NCI-H526 (cell line): ENCODE measurements around the gene LMF1.
"Not testable (repeated sequence)": the region's sequence is repeated elsewhere in the genome, so short reads cannot be mapped to it uniquely, and the experiment has no call there.

ENCODE experiments used
- DNase-seq, 2 experiments: peaks; one replicate each; lab custom pipeline; 2025; lab: John Stamatoyannopoulos, UW

Gene LMF1

DNA sequence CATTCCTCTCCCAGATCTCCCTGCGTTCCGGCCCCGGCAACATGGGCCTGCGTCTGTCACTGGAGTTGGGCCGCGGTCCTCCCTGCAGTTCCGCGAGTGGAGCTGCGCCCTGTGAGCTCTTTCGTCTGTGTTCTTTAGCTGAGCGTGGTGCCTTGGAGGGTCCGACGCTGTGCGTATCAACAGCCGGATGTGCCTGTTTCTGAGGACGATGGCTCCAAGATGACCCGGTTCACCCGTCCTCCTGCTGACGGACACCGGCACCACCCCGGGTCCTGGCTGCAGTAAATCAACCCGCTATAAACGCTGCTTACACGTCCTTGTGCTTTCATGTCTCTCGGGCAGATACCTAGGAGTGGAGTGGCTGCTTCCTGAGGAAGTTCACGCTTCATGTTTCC, 125.4 kb downstream of the LMF1 start:
- DNase-seq, result no peak

GRCh38 chr16:844638-845350, 126.0 kb downstream of the LMF1 start:
- no peak for DNase-seq

DNA sequence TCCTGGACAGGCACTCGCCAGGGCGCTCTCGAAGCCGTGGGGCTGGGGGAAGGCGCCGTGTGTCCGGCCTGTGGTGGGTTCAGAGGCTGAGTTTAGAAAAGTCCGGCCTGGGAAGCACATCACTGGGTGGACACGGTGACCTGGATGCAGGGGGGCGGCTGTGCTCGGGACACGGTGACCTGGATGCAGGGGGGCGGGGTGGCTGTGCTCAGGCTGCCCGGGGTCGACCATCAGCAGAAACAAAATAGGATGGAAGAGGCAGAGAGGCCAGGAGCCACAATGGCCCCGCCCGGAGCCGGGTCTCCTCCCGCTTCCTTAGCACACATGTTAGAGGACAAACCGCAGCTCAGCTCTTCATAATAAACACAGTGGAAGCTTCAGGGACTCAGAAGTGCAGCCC, 127.0 kb downstream of the LMF1 start:
- DNase-seq, result no peak

GRCh38 chr16:842711-843560, 127.8 kb downstream of the LMF1 start:
- no peak for DNase-seq

DNA sequence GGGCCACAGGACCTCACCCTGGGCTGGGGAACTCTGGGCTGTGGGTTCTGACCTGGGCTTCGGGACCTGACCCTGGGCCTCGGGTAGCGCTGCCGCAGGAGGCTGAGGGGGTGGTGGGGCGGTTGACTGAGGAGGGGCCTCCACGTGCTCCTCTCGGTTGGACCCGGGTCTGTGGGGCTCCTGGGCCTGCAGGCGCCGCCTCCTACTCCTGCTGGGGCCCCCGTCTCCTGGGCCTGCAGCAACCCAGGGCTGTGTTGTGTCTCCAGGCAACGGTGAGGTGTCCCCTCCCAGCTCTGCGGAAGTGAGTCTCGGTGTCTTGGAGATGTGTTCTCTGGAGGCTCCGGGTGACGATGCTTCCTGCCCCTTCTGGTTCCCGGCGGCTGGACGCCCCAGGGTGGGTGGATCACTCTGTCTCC, 128.7 kb downstream of the LMF1 start:
- no peak for DNase-seq

DNA sequence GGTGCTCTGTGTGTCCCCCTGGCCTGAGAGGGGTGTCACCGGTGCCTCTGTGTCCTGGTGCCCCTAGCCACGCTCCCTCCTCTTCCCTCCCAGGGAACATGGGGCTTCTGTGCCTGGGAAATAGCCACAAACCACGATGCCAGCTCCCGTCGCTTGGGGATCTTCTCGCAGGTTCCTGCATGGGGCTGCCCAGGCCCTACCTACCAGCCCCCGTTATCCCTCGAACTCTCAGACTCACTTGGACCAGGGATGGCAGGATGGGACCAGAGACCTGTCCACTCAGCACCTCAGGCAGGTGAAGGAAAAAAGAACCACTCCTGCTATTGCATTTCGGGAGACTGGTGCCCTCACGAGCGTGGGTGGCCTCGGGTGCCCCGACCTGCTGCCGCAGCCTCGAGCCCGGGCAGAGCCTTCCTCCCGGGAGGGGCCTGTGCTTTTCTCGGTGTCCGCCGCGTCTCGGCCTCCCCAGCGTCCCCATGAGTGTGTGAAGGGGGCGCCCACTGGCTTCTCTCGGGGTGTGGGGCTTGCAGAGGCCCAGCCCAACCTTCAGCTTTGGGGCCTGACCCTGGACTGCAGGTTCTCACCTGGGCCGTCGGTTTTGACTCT, 129.2 kb downstream of the LMF1 start:
- no peak for DNase-seq

DNA sequence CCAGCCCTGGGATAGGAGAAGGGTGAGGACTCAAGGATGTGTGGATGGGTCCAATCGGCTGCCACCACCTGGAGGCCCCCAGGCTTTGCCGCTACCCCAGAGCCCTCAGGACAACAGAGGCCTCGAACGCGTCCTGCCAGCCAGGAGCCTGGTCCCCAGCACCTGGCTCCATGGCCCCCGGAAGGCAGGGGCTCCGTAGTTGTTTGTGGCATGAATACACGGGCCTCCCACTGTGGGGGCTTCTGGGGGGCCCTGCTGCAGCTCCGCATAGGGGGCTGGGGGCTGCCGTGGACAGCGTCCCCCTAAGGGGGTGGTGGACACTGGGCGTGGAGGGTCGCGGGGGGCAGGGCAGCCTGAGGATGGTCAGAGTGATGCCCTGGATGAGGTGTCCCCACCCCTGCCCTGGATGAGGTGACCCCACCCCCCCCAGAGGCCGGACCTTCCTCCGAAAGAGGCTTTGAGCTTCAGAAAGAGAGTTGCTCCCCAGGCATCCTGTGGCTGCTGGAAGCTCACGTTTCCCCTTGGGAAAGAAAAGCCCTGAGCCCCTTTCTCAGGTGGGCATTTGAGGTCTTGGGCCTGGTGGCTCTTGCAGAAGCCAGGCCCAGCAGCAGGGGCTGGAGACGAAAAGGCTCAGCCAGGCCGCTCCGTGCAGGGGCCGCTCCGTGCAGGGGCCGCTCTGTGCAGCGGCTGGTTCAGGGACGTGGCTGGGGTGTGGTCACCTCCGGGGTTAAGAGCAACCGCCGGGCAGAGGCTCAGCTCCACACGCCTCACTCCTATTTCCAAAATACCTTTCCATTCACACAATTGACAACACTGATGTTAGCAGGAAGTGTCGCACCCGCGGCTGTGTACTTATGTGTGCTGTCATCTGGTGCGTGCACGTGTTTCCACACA, 130.0 kb downstream of the LMF1 start:
- no peak for DNase-seq

- no peak for DNase-seq
Measured at GRCh38 chr16:839643-840408, 131.0 kb downstream of the LMF1 start.

- DNase-seq, result no peak
Measured at GRCh38 chr16:838741-839140, 132.0 kb downstream of the LMF1 start.

- not testable (repeated sequence) for DNase-seq
Measured at GRCh38 chr16:836822-837221, 134.0 kb downstream of the LMF1 start.

- DNase-seq, result no peak
Measured at GRCh38 chr16:836221-836620, 134.6 kb downstream of the LMF1 start.

GRCh38 chr16:835373-835772, 135.4 kb downstream of the LMF1 start:
- no peak for DNase-seq

DNA sequence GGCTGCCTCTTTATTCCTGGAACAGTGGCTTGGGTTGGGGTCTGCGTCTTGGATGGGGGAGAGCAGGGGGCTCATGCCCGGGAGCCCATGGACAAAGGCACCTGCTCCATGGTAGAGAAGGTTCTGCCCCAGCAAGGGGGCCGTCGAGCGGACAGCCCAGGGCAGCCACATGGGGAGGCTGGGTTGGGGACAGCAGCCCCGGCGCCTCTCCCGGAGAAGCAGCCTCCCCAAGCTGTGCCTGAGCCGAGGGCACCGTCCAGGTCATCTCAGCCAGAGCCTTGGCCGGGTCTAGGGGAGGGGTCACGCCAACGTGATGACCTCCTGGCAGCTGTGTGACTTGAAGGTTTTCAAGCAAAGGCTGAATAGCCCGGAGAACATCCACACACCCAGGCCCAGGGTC, 137.4 kb downstream of the LMF1 start:
- no peak for DNase-seq

DNA sequence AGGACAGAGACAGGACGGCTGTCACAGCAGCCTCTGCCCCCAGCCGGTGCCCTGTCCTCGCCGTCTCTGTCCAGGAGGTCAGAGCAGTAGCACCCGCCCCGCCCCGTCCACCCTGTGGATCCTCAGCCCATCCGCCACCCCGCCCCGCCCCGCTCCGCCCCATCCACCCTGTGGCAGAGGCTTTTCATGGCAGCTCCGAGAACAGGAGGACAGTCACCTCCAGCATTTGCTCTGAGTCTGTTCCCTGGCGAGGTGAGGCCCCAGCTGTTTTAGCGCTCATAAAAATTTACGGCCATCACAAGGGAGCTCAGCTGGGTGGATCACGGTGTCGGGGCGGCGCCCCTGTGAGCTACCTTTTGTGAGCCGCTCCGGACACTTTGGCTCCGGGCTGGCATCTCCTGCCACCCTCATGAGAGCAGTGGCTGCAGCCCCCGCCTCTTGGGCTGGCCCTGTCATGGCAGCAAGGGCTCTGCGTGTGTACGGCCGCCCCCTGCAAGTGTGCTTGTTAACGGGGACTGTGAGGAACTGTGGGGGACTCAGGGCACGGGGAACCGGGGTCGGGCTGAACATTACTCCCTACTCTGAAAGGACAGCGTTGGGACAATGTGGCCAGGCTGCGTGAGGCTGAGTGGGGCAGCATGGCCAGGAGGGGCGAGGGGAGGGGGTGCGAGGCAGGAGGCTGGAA, 138.0 kb downstream of the LMF1 start:
- no peak for DNase-seq

- DNase-seq, result no peak
Measured at GRCh38 chr16:831571-832413, 139.0 kb downstream of the LMF1 start.

- no peak for DNase-seq
Measured at GRCh38 chr16:830871-831570, 139.8 kb downstream of the LMF1 start.

DNA sequence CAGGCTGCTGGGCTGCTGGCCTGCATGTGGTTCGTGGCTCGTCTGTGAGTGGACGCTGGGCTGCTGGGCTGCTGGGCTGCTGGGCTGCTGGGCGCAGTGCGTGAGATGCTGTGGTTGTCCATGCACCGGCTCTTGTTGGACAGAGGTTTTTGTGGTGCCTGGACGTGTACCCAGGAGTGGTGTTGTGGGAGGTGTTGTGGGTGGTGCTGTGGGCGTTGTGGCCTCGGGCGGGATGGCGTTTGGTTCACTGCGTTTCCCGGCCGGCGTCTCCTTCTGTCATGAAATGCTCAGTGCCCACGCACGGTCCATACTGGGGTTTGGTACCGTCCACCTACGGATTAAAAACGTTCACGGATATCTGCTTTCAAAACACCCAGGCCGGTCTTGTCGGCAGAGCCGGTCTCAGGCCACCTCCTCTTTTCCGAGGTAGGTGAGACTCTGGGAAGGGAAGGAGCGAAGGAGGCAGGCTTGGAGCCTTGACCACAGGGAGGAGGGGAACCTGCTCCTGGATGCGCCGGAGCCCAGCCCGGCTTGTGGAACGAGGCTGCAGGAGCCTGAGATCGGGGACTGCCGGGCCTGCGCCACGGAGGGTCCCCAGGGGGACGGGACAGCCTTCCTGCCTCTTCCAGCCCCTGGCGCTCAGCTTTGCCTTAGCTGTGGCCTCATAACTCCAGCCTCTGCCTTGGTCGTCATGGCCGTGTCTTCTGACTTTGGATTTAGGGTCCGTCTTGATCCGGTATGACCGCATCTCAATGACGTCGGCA, 140.5 kb downstream of the LMF1 start:
- DNase-seq, result no peak

- no peak for DNase-seq
Measured at GRCh38 chr16:828891-829290, 141.9 kb downstream of the LMF1 start.
